CD14-positive monocyte (primary cell): ENCODE measurements around the gene FAM234A. TPM values are rescaled to one million over a fixed set of nuclear protein-coding genes. Genes with fewer than 3 reads are reported as not detected.

Experiments
- DNase-seq, 3 donors: peaks; one replicate each; pipeline ENCODE4 v3.0.0-alpha.2; 2011 to 2022
- H2AFZ ChIP-seq: 2 replicates; pipeline ENCODE4 v1.6.0; 2012; ENCODE audit warnings: mild to moderate bottlenecking, low read depth, low read length, inconsistent platforms; ENCODE audit not compliant: insufficient read depth, poor library complexity, severe bottlenecking
- H3K27ac ChIP-seq, 2 donors: 1 replicate in 1 of 2; 2 replicates in 1 of 2; pipeline ENCODE4 v1.5.1; 2012 to 2013; ENCODE audit warnings: low read length in 2 of 2, control low read depth in 1 of 2, inconsistent platforms in 1 of 2, low read depth in 1 of 2, mild to moderate bottlenecking in 1 of 2
- H3K27me3 ChIP-seq, 2 donors: one replicate each; pipeline versions ENCODE4 v1.6.0 to v1.6.1; 2011 to 2013; ENCODE audit warnings: low read length in 2 of 2; ENCODE audit not compliant: control insufficient read depth in 2 of 2, insufficient read depth in 2 of 2
- H3K36me3 ChIP-seq, 2 donors: replicated peaks in 1 of 2; 1 replicate in 1 of 2; 2 replicates in 1 of 2; pipeline versions ENCODE4 v1.5.1 to v1.6.1; 2012 to 2013; ENCODE audit warnings: low read length in 2 of 2, control low read depth in 1 of 2, inconsistent platforms in 1 of 2, mild to moderate bottlenecking in 1 of 2; ENCODE audit not compliant: insufficient read depth in 2 of 2, control insufficient read depth in 1 of 2
- H3K4me1 ChIP-seq, 2 donors: 1 replicate in 1 of 2; 2 replicates in 1 of 2; pipeline versions ENCODE4 v1.5.1 to v1.6.1; 2012 to 2013; ENCODE audit warnings: low read length in 2 of 2, control low read depth in 1 of 2, inconsistent platforms in 1 of 2, mild to moderate bottlenecking in 1 of 2, moderate library complexity in 1 of 2; ENCODE audit not compliant: insufficient read depth in 2 of 2, control insufficient read depth in 1 of 2
- H3K4me2 ChIP-seq: replicated peaks from 2 replicates; pipeline ENCODE3; 2012; ENCODE audit warnings: low read length, moderate library complexity, mild to moderate bottlenecking; ENCODE audit not compliant: poor library complexity, severe bottlenecking; ENCODE audit errors: extremely low read depth
- H3K4me3 ChIP-seq, 3 experiments: fragments of 200-600 bp in 1 of 3; sonication (generic) in 1 of 3; replicated peaks in 1 of 3; 1 replicate in 2 of 3; 2 replicates in 1 of 3; pipeline ENCODE4 v1.5.1; 2011 to 2013; ENCODE audit warnings: low read length in 3 of 3, mild to moderate bottlenecking in 3 of 3, control low read depth in 2 of 3, low read depth in 2 of 3, inconsistent platforms in 1 of 3, moderate library complexity in 1 of 3
- H3K79me2 ChIP-seq: 2 replicates; pipeline ENCODE4 v1.6.0; 2012; ENCODE audit warnings: mild to moderate bottlenecking, control low read depth, inconsistent platforms, low read length, moderate library complexity; ENCODE audit not compliant: insufficient read depth
- H3K9ac ChIP-seq: 2 replicates; pipeline ENCODE4 v1.6.0; 2017; ENCODE audit warnings: low read length, mild to moderate bottlenecking; ENCODE audit not compliant: insufficient read depth, poor library complexity, severe bottlenecking
- H3K9me3 ChIP-seq, 2 donors: replicated peaks in 1 of 2; 1 replicate in 1 of 2; 2 replicates in 1 of 2; pipeline versions ENCODE4 v1.5.1 to v1.6.1; 2012 to 2013; ENCODE audit warnings: low read length in 2 of 2, control low read depth in 1 of 2; ENCODE audit not compliant: control insufficient read depth in 1 of 2, insufficient read depth in 1 of 2
- H4K20me1 ChIP-seq: 2 replicates; pipeline ENCODE4 v1.6.0; 2012; ENCODE audit warnings: mild to moderate bottlenecking, low read length, control low read depth, moderate library complexity; ENCODE audit not compliant: insufficient read depth
- H3K27ac Mint-ChIP-seq, 7 donors: one replicate each; pipeline ENCODE4 v1.8.0; 2020; ENCODE audit warnings: mild to moderate bottlenecking in 7 of 7, mixed read lengths in 7 of 7, moderate library complexity in 6 of 7, inconsistent platforms in 2 of 7
- H3K27me3 Mint-ChIP-seq, 3 donors: one replicate each; pipeline ENCODE4 v1.8.0; 2021 to 2022; ENCODE audit warnings: low read depth in 3 of 3, mild to moderate bottlenecking in 3 of 3, mixed read lengths in 3 of 3, moderate library complexity in 3 of 3, inconsistent platforms in 1 of 3
- H3K36me3 Mint-ChIP-seq, 2 donors: one replicate each; pipeline ENCODE4 v1.8.0; 2020; ENCODE audit warnings: mixed read lengths in 2 of 2, inconsistent platforms in 1 of 2, mild to moderate bottlenecking in 1 of 2
- H3K4me1 Mint-ChIP-seq: one replicate; pipeline ENCODE4 v1.8.0; 2020; ENCODE audit warnings: mild to moderate bottlenecking, mixed read lengths
- H3K4me3 Mint-ChIP-seq, 2 donors: one replicate each; pipeline ENCODE4 v1.8.0; 2020; ENCODE audit warnings: mild to moderate bottlenecking in 2 of 2, mixed read lengths in 2 of 2, moderate library complexity in 1 of 2
- H3K9me3 Mint-ChIP-seq, 7 donors: one replicate each; pipeline ENCODE4 v1.8.0; 2020 to 2022; ENCODE audit warnings: mixed read lengths in 7 of 7, mild to moderate bottlenecking in 6 of 7, moderate library complexity in 6 of 7, inconsistent platforms in 2 of 7
- WGBS: methylation state at CpG from one replicate; pipeline ENCODE4 v1.1.5; 2013; ENCODE audit warnings: missing lambda C conversion rate; ENCODE audit not compliant: insufficient coverage; 5-methylcytosine and 5-hydroxymethylcytosine counted together
- intact Hi-C, 2 donors: fragments of 100-400 bp; cut with micrococcal nuclease; formaldehyde crosslinking; loops; one replicate each; pipeline versions ENCODE4 v1.15.0 to v1.15.1; 2023
- polyA plus RNA-seq, 3 donors: library from polyadenylated mRNA; depleted of rRNA in 1 of 3; unstranded in 2 of 3; stranded (reverse) in 1 of 3; fragments of 300-500 nt in 2 of 3; fragments of >200 nt in 1 of 3; fragmentation: Illumina TruSeq in 2 of 3; gene quantifications; 1 replicate in 2 of 3; 2 replicates in 1 of 3; pipeline ENCODE4 v1.2.3, GENCODE V29; 2012 to 2021
- TF ChIP-seq, protein P1 (sequence below): fragments of 200-600 bp; IDR thresholded peaks from one replicate; pipeline ENCODE4 v1.8.0; 2022; ENCODE audit warnings: antibody characterized with exemption, mild to moderate bottlenecking

Gene FAM234A
- polyA plus RNA-seq, 3 donors, result 22.5 to 40.4 (median 25.1) TPM

DNA sequence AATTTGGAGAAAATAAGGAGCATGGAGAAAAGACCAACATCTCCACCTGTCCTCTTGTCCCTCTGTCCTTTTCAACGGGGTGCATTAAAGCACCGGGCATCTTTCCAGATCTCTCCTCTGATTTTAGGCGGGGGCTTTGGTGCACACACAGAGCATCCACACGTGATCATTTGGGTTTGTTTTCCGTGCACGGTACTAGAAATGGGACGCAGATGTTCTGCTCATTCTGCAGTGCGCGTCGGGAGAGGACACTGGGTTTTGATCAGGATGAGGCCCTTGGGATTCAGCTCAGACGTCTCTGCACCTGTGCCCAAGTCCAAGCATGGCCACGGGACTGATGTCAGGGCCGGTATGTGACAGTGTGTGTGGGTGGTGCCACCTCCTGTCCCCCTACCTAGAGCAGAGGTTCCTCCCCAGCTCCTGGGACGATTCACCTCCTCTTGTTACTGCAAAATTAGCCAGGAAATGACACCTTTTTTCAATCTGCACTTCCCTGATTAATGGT is 80.2 kb downstream of the FAM234A start:
- Histone ChIP-seq H3K9ac (no peak overlapping the region), H3K4me1 (no peaks in the 10 kb centered on the region), H3K36me3 (peaks cover 51 to 76% of the 10 kb centered on the region in 2 donors), H2AFZ (no peak overlapping the region), H3K4me3 (no peak overlapping the region), H3K27me3 (no peaks in the 10 kb centered on the region), H3K79me2 (peaks cover 75% of the 10 kb centered on the region), H4K20me1 (peaks cover 48% of the 10 kb centered on the region), H3K27ac (no peak overlapping the region), H3K4me2 (no peak overlapping the region), H3K9me3 (no peaks in the 10 kb centered on the region)
- H3K9me3 Mint-ChIP-seq, result no peaks in the 10 kb centered on the region
- H3K4me1 Mint-ChIP-seq, result no peaks in the 10 kb centered on the region
- intact Hi-C loops, result loop anchor here in 1 of 2 donors (5.0 kb wide), 1 partner anchor 32 kb away; no protein-coding TSS in a partner anchor
- H3K4me3 Mint-ChIP-seq, result no peak overlapping the region
- no peaks in the 10 kb centered on the region for H3K27me3 Mint-ChIP-seq
- no peak for DNase-seq
- H3K36me3 Mint-ChIP-seq, result peaks cover 62 to 73% of the 10 kb centered on the region in 2 donors
- peak overlapping the region in 2 of 7 donors; percentile 13 to 73 for H3K27ac Mint-ChIP-seq
- 94% methylated on average over 9 of the region's 14 CpGs for WGBS
- TF ChIP-seq, protein P1, sequence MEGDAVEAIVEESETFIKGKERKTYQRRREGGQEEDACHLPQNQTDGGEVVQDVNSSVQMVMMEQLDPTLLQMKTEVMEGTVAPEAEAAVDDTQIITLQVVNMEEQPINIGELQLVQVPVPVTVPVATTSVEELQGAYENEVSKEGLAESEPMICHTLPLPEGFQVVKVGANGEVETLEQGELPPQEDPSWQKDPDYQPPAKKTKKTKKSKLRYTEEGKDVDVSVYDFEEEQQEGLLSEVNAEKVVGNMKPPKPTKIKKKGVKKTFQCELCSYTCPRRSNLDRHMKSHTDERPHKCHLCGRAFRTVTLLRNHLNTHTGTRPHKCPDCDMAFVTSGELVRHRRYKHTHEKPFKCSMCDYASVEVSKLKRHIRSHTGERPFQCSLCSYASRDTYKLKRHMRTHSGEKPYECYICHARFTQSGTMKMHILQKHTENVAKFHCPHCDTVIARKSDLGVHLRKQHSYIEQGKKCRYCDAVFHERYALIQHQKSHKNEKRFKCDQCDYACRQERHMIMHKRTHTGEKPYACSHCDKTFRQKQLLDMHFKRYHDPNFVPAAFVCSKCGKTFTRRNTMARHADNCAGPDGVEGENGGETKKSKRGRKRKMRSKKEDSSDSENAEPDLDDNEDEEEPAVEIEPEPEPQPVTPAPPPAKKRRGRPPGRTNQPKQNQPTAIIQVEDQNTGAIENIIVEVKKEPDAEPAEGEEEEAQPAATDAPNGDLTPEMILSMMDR, result no peak

Other genes starting within 250 kb of the FAM234A start
- 10 to 100 TPM in 2 of 3 donors, 1 to 10 TPM in 1; 9.9 to 20.8 (median 18.7) TPM for gene POLR3K, start 181.2 kb upstream of the FAM234A start, polyA plus RNA-seq
- 10 to 100 TPM; 18.5 to 32.2 (median 31.6) TPM for gene SNRNP25, start 181.0 kb upstream of the FAM234A start, polyA plus RNA-seq
- gene RHBDF1, start 162.2 kb upstream of the FAM234A start, polyA plus RNA-seq, result under 1 TPM in 1 of 3 donors, not detected in 2; 0.20 TPM
- gene MPG, start 156.6 kb upstream of the FAM234A start, polyA plus RNA-seq, result 10 to 100 TPM; 32.5 to 86.9 (median 70.6) TPM
- 10 to 100 TPM in 1 of 3 donors, 1 to 10 TPM in 2; 2.6 to 16.7 (median 3.0) TPM for gene NPRL3, start 96.1 kb upstream of the FAM234A start, polyA plus RNA-seq
- not detected for gene HBZ, start 82.2 kb upstream of the FAM234A start, polyA plus RNA-seq
- gene HBM, start 68.8 kb upstream of the FAM234A start, polyA plus RNA-seq, result not detected
- gene HBA2, start 61.9 kb upstream of the FAM234A start, polyA plus RNA-seq, result 100 to 1,000 TPM in 2 of 3 donors, 1 to 10 TPM in 1; 2.8 to 193 (median 158) TPM
- 10 to 100 TPM in 2 of 3 donors, under 1 TPM in 1; 0.31 to 23.8 (median 22.9) TPM for gene HBA1, start 58.1 kb upstream of the FAM234A start, polyA plus RNA-seq
- not detected for gene HBQ1, start 54.4 kb upstream of the FAM234A start, polyA plus RNA-seq
- 100 to 1,000 TPM in 1 of 3 donors, 1 to 10 TPM in 2; 4.0 to 109 (median 4.6) TPM for gene LUC7L, start 5.4 kb upstream of the FAM234A start, polyA plus RNA-seq
- under 1 TPM in 1 of 3 donors, not detected in 2; 0.07 TPM for gene RGS11, start 41.1 kb downstream of the FAM234A start, polyA plus RNA-seq
- gene ARHGDIG, start 45.8 kb downstream of the FAM234A start, polyA plus RNA-seq, result not detected
- gene PDIA2, start 48.3 kb downstream of the FAM234A start, polyA plus RNA-seq, result not detected
- gene AXIN1, start 117.9 kb downstream of the FAM234A start, polyA plus RNA-seq, result 10 to 100 TPM in 1 of 3 donors, under 1 TPM in 2; 0.30 to 20.9 (median 0.74) TPM
- 10 to 100 TPM; 68.6 to 88.5 (median 88.1) TPM for gene MRPL28, start 135.7 kb downstream of the FAM234A start, polyA plus RNA-seq
- 100 to 1,000 TPM in 1 of 3 donors, 10 to 100 TPM in 2; 18.2 to 137 (median 39.8) TPM for gene PGAP6, start 147.2 kb downstream of the FAM234A start, polyA plus RNA-seq
- gene NME4, start 162.4 kb downstream of the FAM234A start, polyA plus RNA-seq, result 10 to 100 TPM; 26.7 to 31.4 (median 26.9) TPM
- gene DECR2, start 167.1 kb downstream of the FAM234A start, polyA plus RNA-seq, result 10 to 100 TPM in 1 of 3 donors, 1 to 10 TPM in 2; 5.7 to 12.8 (median 8.7) TPM
- 1 to 10 TPM in 1 of 3 donors, under 1 TPM in 2; 0.37 to 7.5 (median 0.49) TPM for gene RAB11FIP3, start 190.8 kb downstream of the FAM234A start, polyA plus RNA-seq